Epidermal melanocyte (primary cell): Measurements from ENCODE around the gene C1orf159.
"Not testable (repeated sequence)": the region's sequence is repeated elsewhere in the genome, so short reads cannot be mapped to it uniquely, and the experiment has no call there.

Experiments used
- DNase-seq: peaks from one replicate; pipeline ENCODE4 v3.0.0; 2011; ENCODE audit warnings: low spot score; ENCODE audit not compliant: insufficient read length

Gene C1orf159

GRCh38 chr1:1115786-1116700 is at the start of gene C1orf159:
Gene C1orf159, minus strand, starts transcription at chr1:1116089. Its CDS starts 24,546 bp downstream, at chr1:1091543.
- DNase-seq: peak; percentile 100

DNA sequence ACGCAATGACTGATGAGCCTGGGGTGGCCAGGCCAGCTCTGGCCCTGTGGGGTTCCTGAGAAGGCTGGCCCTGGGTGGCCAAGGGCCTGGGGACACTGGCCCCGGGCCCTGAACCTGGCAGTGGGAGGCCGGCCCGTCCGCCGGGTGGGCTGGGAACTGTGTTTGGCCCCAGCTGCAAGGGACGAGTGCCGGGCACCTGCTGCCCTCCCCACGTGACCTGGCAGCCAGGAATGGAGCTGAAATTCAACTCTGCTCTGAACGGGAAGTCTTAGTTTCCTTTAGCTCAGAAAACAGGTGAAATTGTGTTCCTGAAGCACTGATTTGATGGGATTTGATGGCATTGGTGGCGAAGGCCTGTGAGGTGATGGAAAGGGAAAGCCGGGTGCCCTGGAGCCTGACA is 49.6 kb upstream of the C1orf159 start:
- DNase-seq: no peak

DNA sequence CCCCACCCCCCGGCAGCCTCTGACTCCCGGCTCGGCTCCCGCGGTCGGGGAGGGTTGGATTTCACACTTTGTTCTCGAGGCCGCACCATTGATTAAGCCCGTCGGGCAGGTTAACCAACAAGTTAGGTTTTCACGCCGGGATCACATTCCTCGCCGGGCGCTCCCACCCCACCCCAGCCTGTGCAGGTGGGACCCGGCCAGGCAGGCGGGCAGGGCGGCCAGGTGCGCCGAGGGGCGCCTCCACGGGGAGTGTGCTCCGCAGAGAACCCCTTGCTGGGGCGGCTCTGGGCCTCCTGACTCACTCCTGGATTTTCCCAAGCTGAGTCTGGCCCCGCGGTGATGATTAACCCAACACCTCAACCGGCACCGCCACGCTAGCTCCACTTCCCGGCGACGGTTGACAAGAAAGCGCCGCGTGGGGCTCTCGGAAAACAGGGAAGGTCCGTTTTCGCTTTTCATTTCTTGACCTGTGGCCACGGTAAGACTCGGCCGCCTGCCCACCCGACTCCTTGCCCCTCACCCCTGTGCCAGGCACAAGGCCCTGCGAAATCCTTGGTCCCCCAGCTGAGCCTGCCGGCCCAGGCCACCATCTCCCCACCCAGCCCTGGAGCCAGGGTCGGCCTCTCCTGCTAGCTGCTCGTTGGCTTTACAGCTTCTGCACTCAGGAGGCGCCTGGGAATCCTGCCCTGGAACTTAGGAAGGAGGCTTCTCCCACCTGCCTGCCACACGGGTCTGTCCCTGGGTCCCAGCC is 49.0 kb upstream of the C1orf159 start:
- DNase-seq: no peak

DNA sequence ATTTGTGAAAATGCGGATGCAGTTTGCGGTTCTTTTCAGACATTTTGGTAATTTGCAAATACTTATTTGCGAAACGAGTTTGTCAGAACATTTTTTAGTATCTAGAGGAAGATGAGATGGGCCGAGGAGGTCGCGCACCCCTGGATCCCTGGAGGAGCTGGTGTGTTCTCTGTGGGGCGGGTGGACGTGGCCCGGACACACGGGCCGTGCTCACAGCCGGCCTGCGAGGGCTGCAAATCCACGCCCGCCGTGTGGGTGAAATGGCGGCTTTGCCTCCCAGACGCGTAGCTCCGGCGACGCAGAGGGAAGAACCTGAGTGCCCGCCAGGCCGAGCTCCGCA is 48.4 kb upstream of the C1orf159 start:
- DNase-seq: no peak

DNA sequence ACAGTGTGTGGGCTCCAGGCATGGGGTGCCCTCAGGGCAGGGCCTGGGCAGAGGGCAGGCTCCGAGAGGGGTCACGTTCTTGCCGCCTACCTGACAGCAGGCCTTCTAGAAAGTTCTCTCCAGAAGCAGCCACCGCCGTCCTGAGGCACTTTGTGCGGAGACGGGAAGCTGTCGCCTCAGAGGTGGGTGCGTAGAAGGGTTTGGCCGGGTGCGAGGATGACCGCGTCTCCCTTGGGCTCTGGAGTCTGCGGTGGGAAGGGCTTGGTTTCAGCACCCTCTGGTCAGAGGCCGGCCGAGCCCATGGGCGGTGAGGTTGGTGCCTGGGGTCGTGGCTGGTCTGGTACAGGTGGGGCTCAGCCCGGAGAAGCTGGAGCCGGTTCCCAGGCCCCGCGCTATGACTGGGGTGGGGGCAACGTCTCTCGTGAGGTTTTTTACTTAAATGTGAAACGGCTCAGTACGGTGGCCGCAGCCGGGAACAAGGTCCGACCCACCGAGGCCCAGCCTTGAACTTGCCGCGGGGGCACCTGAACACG is 47.7 kb upstream of the C1orf159 start:
- DNase-seq: no peak

- DNase-seq: no peak
These were observed 47.0 kb upstream of the C1orf159 start for GRCh38 chr1:1162597-1163537.

- no peak for DNase-seq
These were observed 45.8 kb upstream of the C1orf159 start for GRCh38 chr1:1161683-1162079.

DNA sequence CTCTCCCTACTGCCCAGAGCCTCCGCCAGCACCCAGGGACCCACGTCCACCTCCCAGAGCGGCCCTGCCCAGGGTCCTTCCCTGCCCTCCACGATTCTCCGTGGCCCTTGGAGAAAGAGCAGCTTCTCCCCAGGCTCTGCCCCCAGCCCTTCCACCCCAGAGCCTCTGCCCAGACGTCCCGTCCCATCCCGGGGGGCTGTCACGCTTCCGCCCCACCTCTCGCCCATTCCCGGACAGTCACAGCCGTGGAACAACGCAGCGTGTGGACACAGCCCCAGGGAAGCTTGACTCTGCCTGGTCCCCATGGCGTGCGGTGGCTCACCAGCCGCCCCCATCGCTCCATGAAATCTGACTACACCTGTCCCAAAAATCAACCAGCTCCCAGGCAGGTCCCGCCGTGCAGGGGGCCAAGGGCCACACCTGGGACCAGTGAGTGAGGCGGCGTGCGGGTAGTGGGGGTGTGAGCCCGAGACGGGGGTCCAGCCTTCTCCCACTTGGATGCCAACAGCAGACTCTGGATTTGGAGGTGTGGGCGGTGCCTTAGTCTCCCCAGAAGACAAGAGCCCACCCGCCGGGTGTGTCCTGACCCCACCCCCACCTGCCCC is 45.3 kb upstream of the C1orf159 start:
- no peak for DNase-seq

DNA sequence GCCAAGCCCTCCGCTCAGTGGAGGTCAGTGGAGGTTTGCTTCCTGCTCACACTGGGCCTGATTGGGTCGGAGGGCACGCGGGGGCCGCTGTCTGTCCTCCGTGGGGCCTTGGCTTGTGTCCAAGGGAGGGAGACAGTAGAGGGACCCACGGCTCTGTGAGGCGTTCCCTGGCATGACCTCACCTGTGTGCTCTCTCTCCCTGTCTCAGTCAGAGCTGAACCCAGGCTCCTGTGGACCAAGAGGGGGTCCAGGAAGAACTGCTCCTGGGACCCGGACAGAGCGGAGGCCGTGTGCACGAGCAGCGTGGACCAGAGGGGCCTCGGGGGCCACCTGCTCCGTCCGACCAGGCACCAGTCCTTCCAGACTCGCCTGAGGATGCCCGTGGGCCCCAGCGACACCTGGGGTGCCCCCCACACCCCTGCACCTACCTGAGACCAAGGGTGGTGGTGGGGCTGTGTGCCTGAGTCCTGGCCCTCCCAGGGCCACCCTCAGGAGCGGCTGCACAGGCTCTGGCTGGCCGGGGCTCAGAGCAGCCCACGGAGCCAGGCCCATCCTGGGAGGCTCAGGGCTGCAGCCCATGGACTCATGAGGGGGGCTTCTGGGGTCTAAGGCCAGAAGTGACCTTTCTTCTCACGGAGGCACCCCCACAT is 44.5 kb upstream of the C1orf159 start:
- no peak for DNase-seq

DNA sequence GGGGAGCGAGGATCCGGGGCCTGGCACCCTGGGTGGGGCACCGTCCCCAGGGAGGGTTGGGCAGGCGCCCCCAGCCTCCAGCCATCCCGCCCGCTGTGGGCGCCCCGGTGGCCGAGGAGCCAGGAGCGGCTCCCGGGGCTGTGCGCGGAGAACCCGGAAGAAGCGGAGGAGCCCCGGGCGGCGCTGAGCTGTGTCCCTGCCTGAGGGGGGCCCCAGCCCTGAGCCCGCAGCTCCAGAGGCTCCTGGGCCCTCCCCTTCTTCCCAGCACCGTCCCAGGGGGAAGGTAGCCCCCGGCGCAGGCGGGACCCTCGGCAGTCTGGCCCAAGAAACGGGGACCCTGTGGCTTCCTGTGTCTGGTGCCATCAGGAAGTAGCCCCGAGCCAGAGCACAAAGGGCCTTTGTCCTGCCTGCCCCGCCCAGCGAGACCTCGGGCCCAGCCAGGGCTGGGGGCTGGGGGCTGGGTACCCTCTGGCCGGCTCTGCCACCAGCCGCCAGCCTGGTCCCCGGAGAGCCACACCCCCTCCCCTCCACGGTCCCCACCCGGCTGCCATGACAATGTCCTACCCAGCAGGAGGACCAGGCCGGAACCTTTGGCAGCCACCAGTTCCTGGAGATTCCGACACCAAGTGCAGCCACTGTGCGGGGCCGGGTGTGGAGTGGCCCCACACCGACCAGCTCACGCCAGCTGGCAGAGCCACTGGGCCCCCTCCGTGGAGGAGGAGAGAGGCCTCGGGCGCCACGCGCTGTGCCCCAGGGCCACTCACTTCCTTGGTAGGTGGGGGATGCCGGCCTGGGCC is 42.2 kb upstream of the C1orf159 start:
- DNase-seq: peak; percentile 81

GRCh38 chr1:1157426-1157913 is 41.6 kb upstream of the C1orf159 start:
- DNase-seq: peak; percentile 99

- DNase-seq: no peak
These were observed 41.1 kb upstream of the C1orf159 start for GRCh38 chr1:1157033-1157365.

GRCh38 chr1:1156140-1157032 is 40.5 kb upstream of the C1orf159 start:
- no peak for DNase-seq

DNA sequence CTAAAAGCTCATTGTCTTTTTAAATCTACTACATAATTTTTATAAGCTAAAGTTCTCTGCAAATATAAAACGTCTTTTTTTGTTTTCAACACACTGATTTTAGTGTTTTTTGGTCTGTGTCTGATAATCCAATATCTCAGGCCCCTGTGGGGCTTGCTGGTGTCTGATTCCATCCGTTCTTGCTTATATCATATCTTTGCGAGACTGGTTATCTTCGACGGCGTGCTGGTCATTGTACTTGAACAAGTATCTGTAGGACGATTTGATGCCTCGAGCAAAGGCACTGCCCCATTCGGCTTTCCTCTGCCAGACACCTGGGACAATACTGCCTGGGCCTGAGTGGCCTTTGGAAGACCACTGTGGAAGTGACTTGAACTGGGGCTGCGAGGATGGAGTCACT is 39.4 kb upstream of the C1orf159 start:
- no peak for DNase-seq

GRCh38 chr1:1153874-1154273 is 38.0 kb upstream of the C1orf159 start:
- no peak for DNase-seq

GRCh38 chr1:1153215-1153614 is 37.3 kb upstream of the C1orf159 start:
- not testable (repeated sequence) for DNase-seq

- not testable (repeated sequence) for DNase-seq
These were observed 36.5 kb upstream of the C1orf159 start for GRCh38 chr1:1152431-1152830.

DNA sequence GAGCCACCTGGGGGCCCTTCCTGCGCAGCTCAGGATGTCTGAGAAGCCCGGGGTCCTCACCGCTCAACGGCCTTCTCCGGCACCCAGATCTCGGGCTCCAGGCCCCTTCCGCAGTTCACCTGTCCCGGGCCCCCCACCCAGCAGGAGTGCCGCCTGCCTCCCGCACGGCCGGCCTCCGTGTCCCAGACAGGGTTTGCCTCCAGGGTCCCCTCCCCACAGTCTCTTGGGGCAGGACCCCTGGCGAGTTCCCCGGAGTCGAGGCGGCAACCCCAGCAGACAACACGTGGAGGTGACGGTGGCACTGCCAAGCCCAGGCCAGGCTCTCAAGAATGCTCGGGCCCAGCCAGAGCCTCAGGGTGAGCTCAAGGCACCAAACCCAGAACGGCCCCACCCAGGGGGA is 35.4 kb upstream of the C1orf159 start:
- DNase-seq: no peak
